GM12878 (cell line): ENCODE data around the gene TMEM209. TPM values are rescaled to one million over a fixed set of nuclear protein-coding genes. Genes with fewer than 3 reads are reported as not detected.
"Not testable (repeated sequence)": the region's sequence is repeated elsewhere in the genome, so short reads cannot be mapped to it uniquely, and the experiment has no call there.

Source experiments
- ATAC-seq: fragments of 200-7000 bp; cut with Tn5 transposase; 3 replicates; pipeline ENCODE4 v1.9.1; 2020; ENCODE audit warnings: mild to moderate bottlenecking, moderate library complexity
- BruUV-seq: library from RNA; stranded (reverse); fragments of 400-500 nt; replicated peaks from 2 replicates; lab custom pipeline; 2021; lab: Mats Ljungman, UMichigan
- CTCF ChIA-PET: fragments of 300-600 bp; sonication (Branson Sonifier 250); formaldehyde crosslinking; extraction: SDS; loops from one replicate; lab custom pipeline; 2021; ENCODE audit warnings: inconsistent platforms; lab: Yijun Ruan, JAX
- POLR2A ChIA-PET: fragments of 350-600 bp; formaldehyde crosslinking; extraction: SDS; loops from one replicate; lab custom pipeline; 2021; ENCODE audit warnings: inconsistent platforms; lab: Charles Lee
- RAD21 ChIA-PET: fragments of 300-600 bp; sonication (Branson Sonifier 250); formaldehyde crosslinking; loops from one replicate; lab custom pipeline; 2023; ENCODE audit warnings: antibody characterized with exemption; ENCODE audit not compliant: unreplicated experiment; lab: Charles Lee
- SMC1A ChIA-PET: fragments of 300-600 bp; sonication (Branson Sonifier 250); formaldehyde crosslinking; loops from one replicate; lab custom pipeline; 2023; ENCODE audit not compliant: unreplicated experiment, uncharacterized antibody; lab: Charles Lee
- DNase-seq: peaks from one replicate; pipeline ENCODE4 v3.0.0-alpha.2; 2011; ENCODE audit warnings: low read depth, low spot score
- FAIRE-seq: peaks from 3 replicates; lab custom pipeline; 2011; peaks lifted over from hg19 to GRCh38; lab: Jason Lieb, UNC
- H2AFZ ChIP-seq: 2 replicates; pipeline ENCODE4 v1.6.0; 2011; ENCODE audit warnings: low read depth, low read length, control low read depth; ENCODE audit not compliant: control insufficient read depth
- H3K27ac ChIP-seq: 2 replicates; pipeline ENCODE4 v1.5.1; 2011; ENCODE audit warnings: control low read depth; ENCODE audit not compliant: control insufficient read depth, insufficient read depth
- H3K27me3 ChIP-seq, 2 experiments: replicated peaks in 1 of 2; 2 replicates each; pipeline versions ENCODE4 v1.6.0 to v1.6.1; 2011; ENCODE audit warnings: low read length in 1 of 2; ENCODE audit not compliant: control insufficient read depth in 2 of 2, insufficient read depth in 2 of 2
- H3K36me3 ChIP-seq, 2 experiments: 2 replicates each; pipeline ENCODE4 v1.5.1; 2011; ENCODE audit warnings: low read length in 1 of 2; ENCODE audit not compliant: control insufficient read depth in 2 of 2, insufficient read depth in 2 of 2
- H3K4me1 ChIP-seq: 2 replicates; pipeline ENCODE4 v1.6.1; 2011; ENCODE audit warnings: mild to moderate bottlenecking, low read length, moderate library complexity, mixed read lengths; ENCODE audit not compliant: control insufficient read depth, insufficient read depth
- H3K4me2 ChIP-seq: 2 replicates; pipeline ENCODE4 v1.6.0; 2011; ENCODE audit warnings: control low read depth; ENCODE audit not compliant: control insufficient read depth, insufficient read depth
- H3K4me3 ChIP-seq: fragments of 200-600 bp; sonication (generic); 2 replicates; pipeline ENCODE4 v1.5.1; 2016
- H3K79me2 ChIP-seq: 2 replicates; pipeline ENCODE4 v1.6.0; 2011; ENCODE audit warnings: low read length; ENCODE audit not compliant: control insufficient read depth, insufficient read depth
- H3K9ac ChIP-seq: 2 replicates; pipeline ENCODE4 v1.8.0; 2011; ENCODE audit warnings: low read length, control low read depth, mixed read lengths; ENCODE audit not compliant: control insufficient read depth, insufficient read depth
- H3K9me3 ChIP-seq: replicated peaks from 3 replicates; pipeline ENCODE4 v1.5.1; 2011; ENCODE audit warnings: mild to moderate bottlenecking, low read length; ENCODE audit not compliant: control insufficient read depth, insufficient read depth
- H4K20me1 ChIP-seq: 2 replicates; pipeline ENCODE4 v1.6.0; 2011; ENCODE audit not compliant: control insufficient read depth, insufficient read depth
- SMC3 ChIP-seq: IDR thresholded peaks from 2 replicates; pipeline ENCODE4 v1.6.1; 2011; ENCODE audit warnings: low read length, improper control_type of control experiment, borderline replicate concordance
- SUZ12 ChIP-seq: fragments of 200-600 bp; sonication (generic); IDR thresholded peaks from one replicate; pipeline ENCODE4 v1.6.1; 2018; ENCODE audit warnings: antibody characterized with exemption, mild to moderate bottlenecking; ENCODE audit not compliant: unreplicated experiment
- WGBS: methylation state at CpG from one replicate; pipeline ENCODE4 v1.1.6; 2016; ENCODE audit warnings: low lambda C conversion rate; ENCODE audit not compliant: insufficient replicate concordance, insufficient coverage; ENCODE audit errors: missing lambda C conversion rate; 5-methylcytosine and 5-hydroxymethylcytosine counted together
- in situ Hi-C: fragments of 300-500 bp; cut with MboI; formaldehyde crosslinking; loops from 9 replicates; pipeline ENCODE4 v1.14.3; 2018; ENCODE audit warnings: mixed read lengths
- intact Hi-C: fragments of 100-400 bp; cut with micrococcal nuclease; formaldehyde crosslinking; loops from one replicate; pipeline ENCODE4 v1.14.2; 2022; ENCODE audit not compliant: unreplicated experiment
- polyA plus RNA-seq, 11 experiments: library from polyadenylated mRNA; depleted of rRNA in 4 of 11; unstranded in 6 of 11; stranded (reverse) in 5 of 11; fragments of >200 nt; fragmentation: Nextera tagmentation in 4 of 11; fragmentation: Illumina TruSeq in 1 of 11; extraction: Ambion mirVana in 4 of 11; extraction: Trizol in 1 of 11; gene quantifications; 1 replicate in 1 of 11; 2 replicates in 10 of 11; pipeline versions ENCODE4 v1.2.1 to v1.2.3, GENCODE V29; 2011 to 2016; ENCODE audit warnings: inconsistent platforms in 2 of 11, missing spikeins in 2 of 11, low read depth in 1 of 11
- total RNA-seq, 4 experiments: library from RNA; depleted of rRNA in 3 of 4; stranded (reverse); fragments of >200 nt in 3 of 4; fragmentation: Illumina TruSeq in 1 of 4; extraction: Trizol in 1 of 4; gene quantifications; 2 replicates each; pipeline versions ENCODE4 v1.2.1 to v1.2.3, GENCODE V29; 2013 to 2021
- TF ChIP-seq, protein P1 (sequence below): IDR thresholded peaks from 2 replicates; pipeline ENCODE4 v1.6.1; 2011; ENCODE audit warnings: borderline replicate concordance, low read depth, mild to moderate bottlenecking, moderate library complexity, low read length; ENCODE audit not compliant: insufficient read depth, poor library complexity, severe bottlenecking
- TF ChIP-seq, protein P2 (sequence below): IDR thresholded peaks from 2 replicates; pipeline ENCODE4 v1.6.1; 2012; ENCODE audit warnings: low read length, inconsistent platforms

TMEM209 gene
- total and polyA plus RNA-seq, 10 of the 15 experiments (the other 5 are each of a cell fraction or from before 2014, with no cell fraction given) = 22.1 to 41.2 (median 35.1) TPM

DNA sequence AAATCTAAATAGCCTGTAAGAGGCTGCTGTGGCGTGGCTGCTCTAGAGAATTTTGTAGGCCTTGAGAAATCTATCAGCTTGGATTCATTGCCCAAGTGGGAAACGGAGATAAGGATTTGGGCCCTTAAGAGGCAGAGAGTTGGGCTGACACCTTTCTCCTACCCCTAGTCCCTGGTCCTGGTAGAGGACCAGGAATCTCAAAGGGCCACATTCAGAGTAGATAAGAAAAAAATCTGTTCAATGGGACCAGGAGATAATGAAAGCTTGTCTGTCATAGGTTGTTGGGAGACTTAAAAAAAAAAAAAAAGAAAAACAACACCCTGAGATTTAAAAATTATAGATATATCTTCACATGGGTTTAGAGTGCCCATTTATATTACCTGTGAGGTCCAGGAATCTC, 17.8 kb downstream of the TMEM209 start (continued):
- TF ChIP-seq, protein P1, sequence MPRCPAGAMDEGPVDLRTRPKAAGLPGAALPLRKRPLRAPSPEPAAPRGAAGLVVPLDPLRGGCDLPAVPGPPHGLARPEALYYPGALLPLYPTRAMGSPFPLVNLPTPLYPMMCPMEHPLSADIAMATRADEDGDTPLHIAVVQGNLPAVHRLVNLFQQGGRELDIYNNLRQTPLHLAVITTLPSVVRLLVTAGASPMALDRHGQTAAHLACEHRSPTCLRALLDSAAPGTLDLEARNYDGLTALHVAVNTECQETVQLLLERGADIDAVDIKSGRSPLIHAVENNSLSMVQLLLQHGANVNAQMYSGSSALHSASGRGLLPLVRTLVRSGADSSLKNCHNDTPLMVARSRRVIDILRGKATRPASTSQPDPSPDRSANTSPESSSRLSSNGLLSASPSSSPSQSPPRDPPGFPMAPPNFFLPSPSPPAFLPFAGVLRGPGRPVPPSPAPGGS = no peak
- no peak for TF ChIP-seq SUZ12
- TF ChIP-seq, protein P2, sequence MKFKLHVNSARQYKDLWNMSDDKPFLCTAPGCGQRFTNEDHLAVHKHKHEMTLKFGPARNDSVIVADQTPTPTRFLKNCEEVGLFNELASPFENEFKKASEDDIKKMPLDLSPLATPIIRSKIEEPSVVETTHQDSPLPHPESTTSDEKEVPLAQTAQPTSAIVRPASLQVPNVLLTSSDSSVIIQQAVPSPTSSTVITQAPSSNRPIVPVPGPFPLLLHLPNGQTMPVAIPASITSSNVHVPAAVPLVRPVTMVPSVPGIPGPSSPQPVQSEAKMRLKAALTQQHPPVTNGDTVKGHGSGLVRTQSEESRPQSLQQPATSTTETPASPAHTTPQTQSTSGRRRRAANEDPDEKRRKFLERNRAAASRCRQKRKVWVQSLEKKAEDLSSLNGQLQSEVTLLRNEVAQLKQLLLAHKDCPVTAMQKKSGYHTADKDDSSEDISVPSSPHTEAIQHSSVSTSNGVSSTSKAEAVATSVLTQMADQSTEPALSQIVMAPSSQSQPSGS = no peak
- no peak for TF ChIP-seq SMC3

DNA sequence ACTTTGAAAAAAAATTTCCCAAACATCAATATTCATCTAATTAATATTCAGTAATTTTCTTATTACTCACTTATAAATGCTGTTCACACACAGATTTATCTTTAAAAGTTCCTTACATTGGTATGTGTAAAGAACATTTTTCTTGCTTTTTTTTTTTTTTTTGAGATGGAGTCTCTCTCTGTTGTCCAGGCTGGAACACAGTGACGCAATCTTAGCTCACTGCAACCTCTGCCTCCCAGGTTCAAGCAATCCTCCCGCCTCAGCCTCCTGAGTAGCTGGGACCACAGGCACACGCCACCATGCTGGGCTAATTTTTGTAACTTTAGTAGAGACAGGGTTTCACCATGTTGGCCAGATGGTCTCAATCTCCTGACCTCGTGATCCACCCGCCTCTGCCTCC, 20.9 kb downstream of the TMEM209 start:
- POLR2A ChIA-PET = interaction anchor here (0.5 kb wide), 1 partner anchor 64 kb away, joined by 5 read pairs; no protein-coding TSS in a partner anchor
- WGBS = 89% methylated on average over 5 of the region's 5 CpGs
- intact Hi-C loops = not testable (repeated sequence)

More for the DNA sequence above, 20.9 kb downstream of the TMEM209 start:
- H3K4me3 ChIP-seq, RAD21 ChIA-PET, H3K9me3 ChIP-seq, in situ Hi-C loops, DNase-seq, H3K9ac ChIP-seq, H3K79me2 ChIP-seq, BruUV-seq, H3K27me3 ChIP-seq, H3K27ac ChIP-seq, ATAC-seq, H3K4me2 ChIP-seq, FAIRE-seq, H2AFZ ChIP-seq, H4K20me1 ChIP-seq: not testable (repeated sequence)
- Histone ChIP-seq H3K4me1 (peaks cover 10% of the 10 kb centered on the region), H3K36me3 (peaks cover 0 to 19% of the 10 kb centered on the region in 2 experiments)
- ChIA-PET CTCF (interaction anchor here (0.6 to 1.8 kb wide), 2 partner anchors 112 kb away, joined by 3 to 8 read pairs; no protein-coding TSS in a partner anchor), SMC1A (interaction anchor here (0.7 to 7.2 kb wide), 5 partner anchors 11 to 301 kb away, joined by 3 to 35 read pairs (median 3); partner anchors contain the start of genes CPA4 and TMEM209)
